GDM1 (cell line): ENCODE results near the gene CDC123.
A peak's percentile ranks its signal among the peaks of the same experiment; 100 is the strongest.
"Not testable (repeated sequence)": the region's sequence is repeated elsewhere in the genome, so short reads cannot be mapped to it uniquely, and the experiment has no call there.

Experiments
- DNase-seq: peaks from one replicate; lab custom pipeline; 2025; lab: John Stamatoyannopoulos, UW

CDC123 gene, protein sequence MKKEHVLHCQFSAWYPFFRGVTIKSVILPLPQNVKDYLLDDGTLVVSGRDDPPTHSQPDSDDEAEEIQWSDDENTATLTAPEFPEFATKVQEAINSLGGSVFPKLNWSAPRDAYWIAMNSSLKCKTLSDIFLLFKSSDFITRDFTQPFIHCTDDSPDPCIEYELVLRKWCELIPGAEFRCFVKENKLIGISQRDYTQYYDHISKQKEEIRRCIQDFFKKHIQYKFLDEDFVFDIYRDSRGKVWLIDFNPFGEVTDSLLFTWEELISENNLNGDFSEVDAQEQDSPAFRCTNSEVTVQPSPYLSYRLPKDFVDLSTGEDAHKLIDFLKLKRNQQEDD

DNA sequence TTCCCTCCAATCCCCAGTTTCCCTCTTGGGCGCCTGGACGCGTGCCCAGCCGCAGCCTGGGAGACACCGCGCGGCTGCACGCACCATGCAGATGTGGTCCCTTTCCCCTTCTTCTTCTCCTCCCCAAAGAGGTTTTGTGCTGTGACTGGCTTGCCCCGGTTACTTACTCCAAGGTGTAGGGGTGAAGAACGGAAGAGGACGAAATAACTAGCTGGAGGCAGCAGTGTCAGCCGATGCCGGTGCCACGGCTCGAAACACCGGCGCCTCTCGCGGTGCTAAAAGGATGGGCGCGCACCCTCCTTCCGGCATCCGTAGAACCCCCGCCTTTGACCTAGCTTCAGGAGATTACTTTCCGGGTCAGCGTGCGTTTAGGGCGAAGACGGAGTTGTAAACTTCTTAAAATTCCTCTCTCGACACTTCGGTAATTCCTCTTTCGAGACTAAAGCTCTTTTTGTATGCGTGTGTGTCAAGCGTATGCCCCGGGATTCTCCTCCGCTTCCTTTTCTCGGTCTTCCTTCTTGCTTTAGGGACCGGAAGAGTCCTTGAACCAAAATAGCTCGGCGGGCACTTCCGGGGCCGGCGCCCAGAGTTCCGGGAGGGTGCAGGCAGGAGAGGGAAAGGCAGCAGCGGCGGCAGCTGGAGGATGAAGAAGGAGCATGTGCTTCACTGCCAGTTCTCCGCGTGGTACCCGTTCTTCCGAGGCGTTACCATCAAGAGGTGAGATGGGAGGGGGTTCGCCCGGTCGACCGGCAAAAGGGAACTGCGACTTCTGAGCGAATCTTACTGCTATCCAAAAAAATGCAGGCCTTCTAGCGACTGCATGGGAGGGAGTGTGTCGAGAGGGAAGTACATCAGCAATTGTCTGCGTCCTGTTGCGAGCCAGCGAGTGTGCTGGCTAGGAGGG lies at the start of gene CDC123, which contains the start of gene NUDT5:
Gene CDC123, plus strand, starts transcription at position 586 of the 904 bp plus-strand sequence. Its CDS starts 58 bp downstream, at position 644.
Gene NUDT5, minus strand, starts transcription at position 289 of the 904 bp plus-strand sequence. CDS start 9,600 bp downstream, outside the sequence.
- peak; percentile 79 for DNase-seq

DNA sequence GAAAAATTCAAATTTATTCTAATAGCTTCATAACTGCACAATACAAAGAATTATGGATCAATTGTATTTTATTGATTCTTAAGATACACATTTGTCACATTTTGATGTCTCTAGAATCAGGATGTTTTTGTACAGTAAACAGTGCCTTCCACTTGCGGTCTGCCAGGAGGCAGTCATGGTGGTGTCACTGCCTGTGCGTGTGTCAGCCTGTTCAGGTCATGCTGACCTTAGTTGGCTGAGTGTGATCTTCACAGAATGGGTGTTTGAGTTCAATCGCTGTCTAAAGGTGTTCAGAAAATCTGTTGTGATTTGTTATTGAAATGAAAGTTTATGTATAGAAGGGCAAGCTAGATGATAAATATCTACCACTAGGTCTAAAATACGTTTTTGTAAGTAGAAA lies 45.8 kb upstream of the CDC123 start:
- DNase-seq = no peak

DNA sequence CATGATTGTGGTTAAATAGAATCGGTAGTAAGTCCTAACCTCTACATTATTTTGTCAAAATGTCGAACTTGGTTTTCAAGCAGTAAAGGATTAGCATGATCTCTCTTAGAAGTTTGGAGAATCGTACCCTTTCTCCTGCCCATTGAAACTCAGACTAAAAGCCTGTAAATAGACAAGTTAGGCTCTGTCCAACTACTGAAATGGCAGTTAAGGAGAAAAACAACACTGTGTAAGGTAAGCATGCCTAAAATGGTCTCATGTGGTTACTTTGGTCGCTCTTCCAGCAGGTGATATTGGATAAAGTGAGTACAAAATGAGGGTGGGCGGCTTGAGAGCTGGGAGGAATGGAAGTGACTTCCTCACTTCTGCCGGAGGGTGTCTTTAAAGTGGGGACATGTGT lies 41.5 kb upstream of the CDC123 start:
- no peak for DNase-seq

DNA sequence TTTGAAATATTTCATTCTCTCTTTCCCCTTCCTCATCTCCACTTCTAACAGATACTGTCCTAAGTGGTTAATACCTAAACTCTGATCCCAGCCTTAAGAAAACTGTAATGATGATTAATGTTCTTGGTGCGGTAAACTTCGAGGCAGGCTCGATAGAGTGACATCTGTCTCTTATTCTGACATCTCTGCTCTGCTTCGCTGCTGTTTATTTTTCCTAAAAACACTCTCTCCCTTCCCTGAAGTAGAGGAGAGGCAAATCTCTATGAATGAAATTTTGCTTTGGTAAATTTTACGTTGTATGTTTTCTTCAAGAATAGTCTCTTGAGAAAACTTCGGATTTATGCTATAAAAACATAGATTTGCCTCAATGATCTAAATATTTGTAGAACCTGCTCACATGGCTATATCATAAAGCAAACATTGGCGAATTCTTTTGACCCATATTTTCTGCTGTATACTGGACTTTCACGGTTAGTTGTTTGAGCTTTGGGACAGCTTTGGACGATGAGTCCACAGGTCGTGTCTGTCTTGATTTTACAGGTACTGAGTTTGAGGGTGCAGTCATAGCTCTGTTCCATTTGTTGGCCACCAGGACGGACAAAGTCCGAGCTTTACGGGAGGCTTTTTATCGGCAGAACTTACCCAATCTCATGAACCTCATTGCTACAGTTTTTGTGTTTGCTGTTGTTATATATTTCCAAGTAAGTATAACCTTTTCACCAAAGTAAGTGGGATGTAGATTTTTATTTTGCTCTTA lies 39.4 kb upstream of the CDC123 start:
- no peak for DNase-seq

DNA sequence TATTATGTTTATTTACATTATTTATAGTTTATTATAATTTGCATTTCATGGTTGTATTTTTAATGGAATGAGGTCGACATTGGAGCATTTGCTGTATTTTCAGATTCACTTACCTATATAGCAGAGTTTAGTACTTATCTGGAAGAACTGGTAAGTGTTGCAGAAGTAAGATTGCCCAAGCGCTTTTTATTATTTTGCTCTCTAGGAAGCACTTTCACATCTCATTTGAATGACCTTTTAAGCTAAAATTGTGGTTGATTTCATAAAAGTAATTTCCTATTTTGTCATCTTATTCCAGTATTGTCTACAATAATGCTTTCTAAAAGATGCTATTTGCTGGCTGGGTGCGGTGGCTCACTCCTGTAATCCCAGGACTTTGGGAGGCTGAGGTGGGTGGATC lies 37.9 kb upstream of the CDC123 start:
- no peak for DNase-seq

DNA sequence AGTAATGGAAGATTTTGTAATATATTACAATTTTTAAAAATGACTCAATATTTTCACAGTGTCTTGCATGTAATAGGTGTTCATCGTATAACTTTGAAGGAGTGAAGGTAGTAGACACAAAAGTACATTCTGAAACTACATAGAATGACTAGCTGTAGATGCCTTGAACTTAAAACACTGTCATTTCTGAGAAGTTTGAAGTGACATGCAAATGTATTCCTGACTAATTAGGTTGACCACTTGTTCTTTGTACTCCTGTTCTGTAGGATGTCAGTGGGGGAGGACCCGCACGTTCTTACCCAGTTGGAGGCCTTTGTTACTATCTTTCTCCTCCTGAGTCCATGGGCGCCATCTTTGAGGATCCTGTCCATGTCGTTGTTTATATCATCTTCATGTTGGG lies 35.3 kb upstream of the CDC123 start:
- no peak for DNase-seq

DNA sequence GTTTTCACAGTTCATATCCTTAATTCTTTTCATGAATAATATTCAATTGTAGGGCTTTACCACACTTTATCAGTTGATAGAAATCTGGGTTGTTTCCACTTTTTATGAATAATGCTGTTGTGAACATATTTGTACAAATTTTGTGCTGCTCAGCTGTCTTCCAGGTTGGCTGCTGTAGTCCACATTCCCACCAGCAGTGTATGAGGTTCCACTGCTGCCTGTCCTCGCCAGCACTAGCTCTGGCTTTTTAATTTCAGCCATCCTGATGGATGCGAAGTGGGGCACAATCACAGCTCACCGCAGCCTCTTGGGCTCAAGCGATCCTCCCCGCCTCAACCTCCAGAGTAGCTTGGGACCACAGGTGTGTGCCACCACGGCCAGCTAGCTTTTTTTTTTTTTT lies 33.1 kb upstream of the CDC123 start:
- no peak for DNase-seq

DNA sequence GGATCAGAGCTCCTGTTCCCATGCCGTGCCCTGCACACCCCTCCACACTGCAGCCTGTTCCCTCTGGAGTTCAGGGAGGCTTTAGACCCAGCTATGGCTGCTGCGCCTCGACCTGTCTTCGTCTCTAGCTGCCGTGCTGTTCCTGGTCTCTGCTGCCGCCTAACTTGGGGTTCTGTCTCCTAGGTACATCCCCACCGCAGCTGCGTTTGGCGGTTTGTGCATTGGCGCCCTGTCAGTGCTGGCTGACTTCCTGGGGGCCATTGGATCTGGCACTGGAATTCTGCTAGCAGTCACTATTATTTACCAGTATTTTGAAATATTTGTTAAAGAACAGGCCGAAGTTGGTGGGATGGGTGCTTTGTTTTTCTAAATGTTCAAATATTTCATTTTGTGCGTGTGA lies 31.9 kb upstream of the CDC123 start:
- no peak for DNase-seq

DNA sequence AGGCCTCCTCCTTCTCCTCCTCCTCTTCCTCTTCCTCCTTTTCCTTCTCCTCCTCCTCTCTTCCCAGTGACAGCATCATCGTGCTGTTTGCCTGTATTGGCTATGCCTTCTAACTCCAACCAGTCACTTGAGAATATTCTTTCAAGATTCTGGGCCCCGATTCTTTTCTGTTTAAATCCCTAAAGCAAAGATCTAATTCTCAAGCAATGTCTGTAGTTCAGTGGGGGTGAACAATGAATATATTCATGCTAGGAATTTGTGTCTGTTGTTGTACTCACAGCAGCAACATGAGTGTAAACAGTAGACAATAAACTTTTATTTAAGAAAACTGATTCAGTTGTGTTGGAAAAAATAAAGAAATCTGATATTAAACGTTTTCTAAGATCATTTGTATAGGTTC lies 31.0 kb upstream of the CDC123 start:
- DNase-seq = no peak

DNA sequence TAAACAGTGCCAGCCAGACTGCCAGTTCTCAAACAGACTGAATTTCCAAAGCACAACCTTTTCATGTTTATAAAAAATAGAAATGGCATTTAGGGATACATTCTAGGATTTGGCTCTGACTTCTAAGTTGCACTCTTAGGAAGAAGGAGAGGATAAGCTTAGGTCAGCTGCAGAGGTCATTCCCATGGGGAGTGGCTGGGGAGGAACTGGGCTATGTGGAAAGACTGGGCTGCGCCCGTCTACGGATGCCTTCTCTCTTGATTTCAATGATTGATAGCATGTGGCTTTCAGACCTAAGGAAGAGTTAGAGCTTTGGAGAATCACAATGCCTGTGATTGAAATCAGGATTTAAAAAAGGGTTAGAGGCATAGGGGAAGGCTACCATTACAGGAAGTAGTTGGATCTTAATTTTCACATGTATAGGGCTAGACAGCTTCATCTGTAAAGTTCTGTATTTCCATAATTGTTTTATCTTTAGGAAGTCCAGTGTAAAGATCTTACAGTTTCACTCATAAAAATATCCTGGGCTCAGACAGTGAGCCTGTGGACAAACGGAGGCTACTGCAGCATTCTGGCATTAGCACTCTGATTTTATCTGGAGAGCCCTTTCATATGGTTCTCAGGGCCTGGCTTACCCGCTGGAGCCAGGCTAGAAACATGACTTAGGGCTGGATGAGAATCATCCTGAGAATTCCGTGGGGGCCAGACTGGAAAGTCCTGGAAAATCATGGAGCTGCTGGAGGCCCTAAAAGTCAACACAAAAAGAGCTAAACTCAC lies 29.8 kb upstream of the CDC123 start:
- no peak for DNase-seq

DNA sequence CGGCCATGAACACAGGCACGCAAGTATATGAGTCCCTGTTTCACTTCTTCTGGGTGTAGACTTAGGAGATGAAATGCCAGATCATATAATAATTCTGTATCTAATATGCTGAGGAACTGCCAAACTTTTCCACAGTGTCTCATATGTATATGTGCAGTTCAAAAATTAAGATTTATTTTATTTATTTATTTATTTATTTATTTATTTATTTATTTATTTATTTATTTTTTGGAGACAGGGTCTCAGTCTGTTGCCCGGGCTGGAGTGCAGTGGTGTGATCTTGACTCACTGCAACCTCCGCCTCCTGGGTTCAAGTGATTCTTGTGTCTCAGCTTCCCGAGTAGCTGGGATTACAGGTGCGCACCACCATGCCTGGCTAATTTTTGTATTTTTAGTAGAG lies 24.5 kb upstream of the CDC123 start:
- not testable (repeated sequence) for DNase-seq

DNA sequence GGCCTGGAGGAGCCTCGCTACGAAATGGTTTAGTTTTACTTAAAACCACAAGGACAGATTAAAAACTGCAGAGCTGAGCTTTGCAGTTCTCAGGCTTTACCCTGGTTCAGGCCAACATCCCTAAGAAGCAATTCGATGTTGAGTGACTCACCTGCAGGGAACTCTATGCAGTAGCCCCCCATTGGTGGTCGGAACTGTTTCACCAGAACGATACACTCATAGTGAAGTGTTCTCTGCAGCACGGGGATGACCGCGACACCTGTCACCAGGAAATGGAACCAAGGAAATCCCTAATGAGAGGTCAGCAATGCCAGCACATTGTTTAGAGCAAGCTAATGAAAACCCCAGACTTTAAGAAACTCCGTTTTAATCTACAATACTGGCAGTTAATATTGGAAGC lies 18.3 kb upstream of the CDC123 start:
- DNase-seq = no peak

DNA sequence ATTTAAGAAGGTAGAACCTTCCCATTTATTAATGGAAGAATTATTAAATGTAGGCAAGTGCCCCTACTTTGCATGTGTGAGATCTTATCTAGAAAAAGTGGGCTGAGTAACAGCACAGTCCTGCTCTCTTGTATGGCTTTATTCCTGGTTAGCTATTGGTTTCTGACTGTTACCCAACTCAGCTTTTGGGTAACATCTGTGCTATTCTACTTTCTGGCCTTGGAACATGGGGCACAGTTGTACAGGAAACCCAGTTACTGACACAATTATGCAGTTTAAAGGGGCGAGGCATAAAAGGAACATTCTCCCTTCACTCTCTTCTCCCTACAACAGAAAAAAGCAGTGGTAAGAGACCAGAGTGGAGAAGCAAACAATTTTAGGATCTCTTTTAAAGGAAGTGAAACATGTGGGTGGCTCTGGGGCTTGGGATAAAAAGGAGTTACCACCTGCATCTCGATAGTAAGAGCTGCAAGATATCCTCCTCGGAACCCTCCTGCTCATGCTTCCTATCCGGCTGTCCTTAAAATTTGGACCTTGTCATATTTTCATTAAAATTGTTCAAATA lies 16.3 kb upstream of the CDC123 start:
- DNase-seq = no peak

DNA sequence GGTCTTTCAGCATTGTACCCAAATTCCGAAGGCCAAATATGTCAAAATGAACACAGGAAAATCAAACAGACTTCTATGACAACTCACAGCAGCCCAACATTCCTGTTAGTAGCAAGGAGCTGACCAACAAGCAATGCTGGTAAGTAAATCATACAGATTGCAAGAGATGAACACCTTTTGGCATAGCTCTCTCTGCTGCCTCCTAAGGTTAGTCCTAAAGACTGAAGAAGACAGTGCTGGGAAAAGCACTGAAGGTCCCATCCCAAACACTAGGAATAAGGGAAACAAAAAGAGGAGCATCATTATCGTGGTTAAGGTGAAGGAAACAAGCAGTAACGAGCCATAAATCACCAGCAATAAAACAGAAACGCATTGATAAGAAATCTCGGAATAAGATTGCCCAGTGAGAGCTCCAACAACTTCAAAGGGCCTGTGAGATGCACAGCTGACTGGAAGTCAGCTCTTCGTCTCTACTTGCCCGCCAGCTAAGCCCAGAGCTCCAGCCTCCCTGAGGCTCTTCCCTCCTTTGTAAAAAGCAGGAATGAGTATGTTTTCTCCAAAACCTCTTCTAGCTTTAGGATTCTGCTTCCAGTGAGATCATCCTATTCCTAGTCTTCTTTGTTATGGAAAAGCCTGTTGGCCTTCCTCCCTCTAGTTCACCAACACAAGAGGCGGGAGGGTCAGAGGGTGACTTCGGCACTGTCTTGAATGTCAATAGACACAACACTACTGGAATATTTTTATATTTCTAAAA lies 15.6 kb upstream of the CDC123 start:
- no peak for DNase-seq

DNA sequence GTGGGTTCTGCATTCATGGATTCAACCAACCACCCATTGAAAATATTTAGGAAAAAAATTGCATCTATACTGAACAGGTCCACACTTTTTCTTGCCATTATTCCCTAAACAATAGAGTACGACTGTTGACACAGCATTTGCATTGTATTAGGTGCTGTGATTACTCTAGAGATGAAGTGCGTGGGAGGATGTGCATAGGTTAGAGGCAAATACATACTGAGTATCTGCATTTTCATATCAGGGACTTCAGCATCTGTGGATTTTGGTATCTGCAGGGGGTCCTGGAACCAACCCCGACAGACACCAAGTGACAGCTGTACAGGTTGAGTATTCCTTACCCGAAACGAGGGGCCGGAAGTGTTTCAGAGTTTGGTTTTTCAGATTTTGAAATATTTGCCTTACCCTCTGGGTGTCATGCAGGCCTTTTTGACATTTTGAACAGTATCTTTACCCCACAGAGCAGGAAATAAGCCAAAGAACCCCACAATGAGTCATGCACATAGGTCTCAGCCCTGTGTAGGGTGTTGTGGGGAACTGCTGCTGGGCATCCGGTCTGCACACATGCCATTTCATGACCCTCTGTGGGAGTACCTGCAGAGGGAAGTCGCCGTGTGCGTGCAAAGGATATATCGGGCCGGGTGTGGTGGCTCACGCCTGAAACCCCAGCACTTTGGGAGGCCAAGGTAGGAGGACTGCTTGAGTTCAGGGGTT lies 14.8 kb upstream of the CDC123 start:
- DNase-seq = peak; percentile 92

DNA sequence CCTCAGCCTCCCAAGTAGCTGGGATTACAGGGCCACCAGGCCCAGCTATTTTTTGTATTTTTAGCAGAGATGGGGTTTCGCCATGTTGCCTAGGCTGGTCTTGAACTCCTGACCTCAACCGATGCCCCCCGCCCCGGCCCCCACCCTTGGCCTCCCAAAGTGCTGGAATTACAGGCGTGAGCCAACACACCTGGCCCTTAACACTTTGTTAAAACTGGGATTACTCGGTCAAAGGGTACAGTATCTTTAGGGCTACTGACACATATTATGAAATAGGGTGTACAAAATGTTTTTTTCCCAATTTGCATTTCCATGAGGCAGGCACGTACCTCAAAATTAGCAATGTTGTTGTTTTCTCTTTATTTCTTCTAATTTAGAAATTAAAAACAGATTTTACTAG lies 11.8 kb upstream of the CDC123 start:
- no peak for DNase-seq

DNA sequence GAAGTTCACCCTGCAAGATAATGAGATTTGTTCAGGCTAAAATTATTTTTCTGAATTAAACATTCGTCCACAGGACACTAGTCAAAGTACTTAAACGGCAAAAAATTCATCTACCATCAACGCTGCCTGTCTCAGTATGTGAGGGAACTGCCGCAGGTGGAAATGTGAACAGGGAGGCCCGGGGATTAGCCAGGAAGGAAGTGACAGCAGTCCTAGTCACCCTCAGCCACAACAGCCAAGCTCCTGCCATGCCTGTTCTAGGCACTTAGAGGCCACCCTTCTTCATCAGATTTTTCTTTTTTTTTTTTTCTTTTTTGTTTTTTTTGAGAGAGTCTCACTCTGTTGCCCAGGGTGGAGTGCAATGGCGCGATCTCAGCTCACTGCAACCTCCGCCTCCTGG lies 9.7 kb upstream of the CDC123 start:
- peak; percentile 55 for DNase-seq

DNA sequence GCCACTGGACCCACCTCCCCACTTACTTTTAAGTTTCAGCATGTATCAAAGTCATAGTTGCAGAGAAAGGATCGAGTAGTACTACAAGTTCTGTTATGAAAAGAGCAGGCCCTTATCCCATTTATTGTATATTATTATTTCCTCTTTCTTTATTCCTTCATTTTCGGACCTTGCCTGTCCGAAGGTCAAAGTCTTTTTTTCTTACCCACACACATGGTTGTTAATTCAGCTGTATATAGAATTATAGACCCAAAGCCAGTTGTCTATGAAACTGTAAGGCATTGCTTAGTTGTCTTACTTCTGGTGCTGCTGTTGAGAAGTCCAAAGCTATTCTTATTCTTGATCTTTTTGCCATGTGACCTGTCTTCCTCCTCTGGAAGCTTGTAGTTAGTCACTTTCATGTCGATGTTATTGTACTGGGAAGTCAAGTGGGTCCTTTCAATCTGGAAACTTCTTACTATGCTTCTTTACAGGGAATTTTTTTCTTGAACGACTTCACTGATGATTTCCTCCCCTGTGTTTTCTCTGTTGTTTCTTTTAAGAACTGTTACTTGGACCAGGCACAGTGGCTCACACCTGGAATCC lies 8.6 kb upstream of the CDC123 start:
- no peak for DNase-seq

DNA sequence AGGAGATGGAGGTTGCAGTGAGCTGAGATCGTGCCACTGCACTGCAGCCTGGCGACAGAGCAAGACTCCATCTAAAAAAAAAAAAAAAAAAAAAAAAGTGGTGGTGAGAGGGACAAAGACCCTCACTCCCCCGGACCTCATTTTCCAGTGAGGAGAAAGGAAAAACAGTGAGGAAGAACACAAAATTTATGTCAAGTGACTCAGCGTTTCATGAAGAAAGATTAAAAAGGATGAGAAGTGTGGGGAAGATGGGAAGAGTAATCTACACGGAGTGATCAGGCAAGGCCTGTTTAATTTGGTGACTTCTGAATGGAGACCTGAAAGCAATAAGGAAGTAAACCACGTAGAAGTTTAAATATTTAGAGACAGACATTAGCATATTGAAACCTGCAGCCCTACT lies 7.3 kb upstream of the CDC123 start:
- no peak for DNase-seq
